ENCODE data around the gene NAA80. TPM values are rescaled to one million over a fixed set of nuclear protein-coding genes. Genes with fewer than 3 reads are reported as not detected.

NAA80 gene
- total RNA-seq, 1 donor from 2014 or later = 6.3 TPM

DNA sequence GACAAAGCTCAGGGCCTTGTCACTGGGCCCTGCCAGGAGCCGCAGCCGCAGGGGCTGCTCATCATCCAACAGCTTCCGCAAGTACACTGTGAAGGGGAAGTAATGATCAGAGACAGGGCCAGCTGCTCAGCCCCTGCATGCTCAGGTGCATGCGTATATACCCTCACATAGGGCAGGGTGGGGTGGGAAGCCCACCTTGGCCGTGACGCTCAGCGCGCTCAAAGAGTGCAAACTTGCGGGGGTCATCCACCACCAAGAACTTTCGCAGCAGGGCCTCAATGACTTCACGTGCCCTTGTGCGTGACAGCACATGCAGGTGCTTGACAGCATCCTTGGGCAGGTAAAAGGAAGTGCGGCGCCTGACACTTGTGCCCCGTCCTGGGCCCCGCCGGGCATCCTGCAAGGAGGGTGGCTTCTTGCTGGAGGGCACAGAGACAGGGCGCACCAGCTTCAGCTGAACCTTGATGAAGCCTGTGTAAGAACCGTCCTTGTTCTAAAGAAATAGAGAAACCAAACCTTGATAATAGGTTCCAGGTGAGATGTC lies 32.2 kb upstream of the NAA80 start:
- no peak overlapping the region for H3K27ac Mint-ChIP-seq (ENCODE audit: unreplicated experiment)
- no peaks in the 10 kb centered on the region for H3K9me3 Mint-ChIP-seq (ENCODE audit: unreplicated experiment)
- DNase-seq (ENCODE audit: low read depth) (no peak), FAIRE-seq (no peak)
- no peak for TF ChIP-seq EZH2 (IDR thresholded peaks at IDR 0.05; ENCODE audit: insufficient read depth, low read length)
- TF ChIP-seq, protein P1, sequence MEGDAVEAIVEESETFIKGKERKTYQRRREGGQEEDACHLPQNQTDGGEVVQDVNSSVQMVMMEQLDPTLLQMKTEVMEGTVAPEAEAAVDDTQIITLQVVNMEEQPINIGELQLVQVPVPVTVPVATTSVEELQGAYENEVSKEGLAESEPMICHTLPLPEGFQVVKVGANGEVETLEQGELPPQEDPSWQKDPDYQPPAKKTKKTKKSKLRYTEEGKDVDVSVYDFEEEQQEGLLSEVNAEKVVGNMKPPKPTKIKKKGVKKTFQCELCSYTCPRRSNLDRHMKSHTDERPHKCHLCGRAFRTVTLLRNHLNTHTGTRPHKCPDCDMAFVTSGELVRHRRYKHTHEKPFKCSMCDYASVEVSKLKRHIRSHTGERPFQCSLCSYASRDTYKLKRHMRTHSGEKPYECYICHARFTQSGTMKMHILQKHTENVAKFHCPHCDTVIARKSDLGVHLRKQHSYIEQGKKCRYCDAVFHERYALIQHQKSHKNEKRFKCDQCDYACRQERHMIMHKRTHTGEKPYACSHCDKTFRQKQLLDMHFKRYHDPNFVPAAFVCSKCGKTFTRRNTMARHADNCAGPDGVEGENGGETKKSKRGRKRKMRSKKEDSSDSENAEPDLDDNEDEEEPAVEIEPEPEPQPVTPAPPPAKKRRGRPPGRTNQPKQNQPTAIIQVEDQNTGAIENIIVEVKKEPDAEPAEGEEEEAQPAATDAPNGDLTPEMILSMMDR (IDR thresholded peaks at IDR 0.05; ENCODE audit: insufficient read depth, low read depth, low read length) = no peak
- peaks cover 24% of the 10 kb centered on the region for H3K4me1 Mint-ChIP-seq (ENCODE audit: low read depth, unreplicated experiment)
- no peak overlapping the region for H3K4me2 ChIP-seq (ENCODE audit: low read length)
- H3K36me3 Mint-ChIP-seq (ENCODE audit: low read depth, unreplicated experiment) = peaks cover 9% of the 10 kb centered on the region
- no peak overlapping the region for H2AFZ ChIP-seq (ENCODE audit: low read depth, low read length)
- H3K4me1 ChIP-seq (ENCODE audit: insufficient read depth, low read length) = peaks cover 39% of the 10 kb centered on the region
- peaks cover 29% of the 10 kb centered on the region for H3K36me3 ChIP-seq (ENCODE audit: insufficient read depth, low read length)
- H3K4me3 ChIP-seq (ENCODE audit: insufficient read depth, low read depth, low read length) = no peak overlapping the region
- H4K20me1 ChIP-seq (ENCODE audit: insufficient read depth, low read length) = peaks cover 66% of the 10 kb centered on the region
- no peaks in the 10 kb centered on the region for H3K27me3 ChIP-seq (ENCODE audit: insufficient read depth, low read length)
- no peak overlapping the region for H3K27ac ChIP-seq (ENCODE audit: low read depth, low read length)
- no peak overlapping the region for H3K9ac ChIP-seq (ENCODE audit: low read length)
- no peak overlapping the region for H3K4me3 Mint-ChIP-seq (ENCODE audit: unreplicated experiment)
- peaks cover 82% of the 10 kb centered on the region for H3K79me2 ChIP-seq (ENCODE audit: insufficient read depth, low read length)
- H3K9me3 ChIP-seq (ENCODE audit: insufficient read depth, low read depth, low read length) = no peaks in the 10 kb centered on the region
- H3K27me3 Mint-ChIP-seq (ENCODE audit: low read depth, unreplicated experiment) = no peaks in the 10 kb centered on the region

- Mint-ChIP-seq H3K27me3 (ENCODE audit: low read depth, unreplicated experiment) (no peaks in the 10 kb centered on the region), H3K4me3 (ENCODE audit: unreplicated experiment) (no peak overlapping the region), H3K4me1 (ENCODE audit: low read depth, unreplicated experiment) (peaks cover 22% of the 10 kb centered on the region), H3K9me3 (ENCODE audit: unreplicated experiment) (no peaks in the 10 kb centered on the region), H3K27ac (ENCODE audit: unreplicated experiment) (no peak overlapping the region), H3K36me3 (ENCODE audit: low read depth, unreplicated experiment) (peaks cover 10% of the 10 kb centered on the region)
- no peak overlapping the region for H3K9ac ChIP-seq (ENCODE audit: low read length)
- peaks cover 78% of the 10 kb centered on the region for H3K79me2 ChIP-seq (ENCODE audit: insufficient read depth, low read length)
- H3K36me3 ChIP-seq (ENCODE audit: insufficient read depth, low read length) = peaks cover 29% of the 10 kb centered on the region
- H3K4me1 ChIP-seq (ENCODE audit: insufficient read depth, low read length) = peaks cover 30% of the 10 kb centered on the region
- H3K4me2 ChIP-seq (ENCODE audit: low read length) = no peak overlapping the region
- H2AFZ ChIP-seq (ENCODE audit: low read depth, low read length) = no peak overlapping the region
- no peaks in the 10 kb centered on the region for H3K9me3 ChIP-seq (ENCODE audit: insufficient read depth, low read depth, low read length)
- DNase-seq (ENCODE audit: low read depth) (no peak), FAIRE-seq (no peak)
- no peak overlapping the region for H3K27ac ChIP-seq (ENCODE audit: low read depth, low read length)
- H4K20me1 ChIP-seq (ENCODE audit: insufficient read depth, low read length) = peaks cover 55% of the 10 kb centered on the region
- H3K27me3 ChIP-seq (ENCODE audit: insufficient read depth, low read length) = no peaks in the 10 kb centered on the region
- no peak overlapping the region for H3K4me3 ChIP-seq (ENCODE audit: insufficient read depth, low read depth, low read length)
- TF ChIP-seq, protein P1 (IDR thresholded peaks at IDR 0.05; ENCODE audit: insufficient read depth, low read depth, low read length) = no peak
- TF ChIP-seq EZH2 (IDR thresholded peaks at IDR 0.05; ENCODE audit: insufficient read depth, low read length) = no peak
These were observed 31.1 kb upstream of the NAA80 start for GRCh38 chr3:50330330-50330729.

DNA sequence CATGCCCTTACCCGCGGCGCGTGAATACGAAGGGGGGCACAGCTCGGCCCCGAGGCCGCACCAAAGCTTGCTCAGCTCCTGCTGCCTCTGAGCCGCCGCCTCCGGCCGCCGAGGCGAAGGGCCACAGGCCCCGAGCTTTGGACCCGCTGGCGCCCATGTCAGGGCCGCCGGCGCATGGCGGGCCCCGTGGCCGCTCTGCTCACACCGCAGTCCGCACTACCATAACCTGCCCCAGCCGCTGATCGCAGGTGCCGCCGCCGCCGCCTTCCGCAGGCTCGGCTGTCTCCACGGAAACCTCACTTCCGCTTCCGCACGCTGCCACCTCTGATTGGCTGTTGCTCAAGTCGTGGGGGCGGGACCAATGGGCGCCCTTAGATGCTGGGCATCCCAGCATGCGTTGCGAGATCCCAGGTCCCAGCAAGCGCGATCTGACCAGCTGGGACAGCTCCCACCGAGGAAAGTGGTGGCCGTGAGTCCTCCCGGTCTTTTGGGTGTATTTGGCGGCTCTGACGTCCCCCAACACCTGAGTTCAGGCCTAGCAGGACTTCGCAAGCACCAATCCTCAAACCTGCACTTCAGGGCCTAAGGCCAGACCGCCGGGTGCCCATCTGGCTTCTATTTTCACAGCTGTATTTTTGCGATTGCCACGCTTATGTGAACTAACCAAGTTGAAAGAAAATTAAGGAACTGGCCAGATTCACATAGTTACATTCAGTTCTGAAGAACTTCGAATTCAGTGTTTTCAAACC lies 28.9 kb upstream of the NAA80 start, which contains the start of gene TUSC2:
TUSC2 (minus strand) TSS at position 281 of the 749 bp plus-strand sequence; CDS start at position 157, 124 bp downstream.
- H3K4me3 Mint-ChIP-seq (ENCODE audit: unreplicated experiment) = peak within 1 kb of the TSS; percentile 94
- FAIRE-seq = peak; percentile 78

More for the DNA sequence above, 28.9 kb upstream of the NAA80 start, which contains the start of gene TUSC2:
- Histone ChIP-seq H3K4me3 (ENCODE audit: insufficient read depth, low read depth, low read length) (peak within 1 kb of the TSS; percentile 86), H4K20me1 (ENCODE audit: insufficient read depth, low read length) (peaks cover 35% of the 10 kb centered on the region), H3K36me3 (ENCODE audit: insufficient read depth, low read length) (peaks cover 33% of the 10 kb centered on the region), H3K27ac (ENCODE audit: low read depth, low read length) (peak within 1 kb of the TSS; percentile 52), H3K79me2 (ENCODE audit: insufficient read depth, low read length) (peaks cover 55% of the 10 kb centered on the region), H3K4me1 (ENCODE audit: insufficient read depth, low read length) (peaks cover 14% of the 10 kb centered on the region), H3K9ac (ENCODE audit: low read length) (peak within 1 kb of the TSS; percentile 95), H3K27me3 (ENCODE audit: insufficient read depth, low read length) (no peaks in the 10 kb centered on the region), H3K9me3 (ENCODE audit: insufficient read depth, low read depth, low read length) (no peaks in the 10 kb centered on the region), H3K4me2 (ENCODE audit: low read length) (peak within 1 kb of the TSS; percentile 99), H2AFZ (ENCODE audit: low read depth, low read length) (peak within 1 kb of the TSS; percentile 54)
- no peaks in the 10 kb centered on the region for H3K9me3 Mint-ChIP-seq (ENCODE audit: unreplicated experiment)
- peaks cover 9% of the 10 kb centered on the region for H3K4me1 Mint-ChIP-seq (ENCODE audit: low read depth, unreplicated experiment)
- peak within 1 kb of the TSS; percentile 89 for H3K27ac Mint-ChIP-seq (ENCODE audit: unreplicated experiment)
- TF ChIP-seq, protein P1 (IDR thresholded peaks at IDR 0.05; ENCODE audit: insufficient read depth, low read depth, low read length) = no peak
- TF ChIP-seq EZH2 (IDR thresholded peaks at IDR 0.05; ENCODE audit: insufficient read depth, low read length) = no peak
- peak; percentile 87 for DNase-seq (ENCODE audit: low read depth)
- H3K27me3 Mint-ChIP-seq (ENCODE audit: low read depth, unreplicated experiment) = no peaks in the 10 kb centered on the region
- H3K36me3 Mint-ChIP-seq (ENCODE audit: low read depth, unreplicated experiment) = peaks cover 10% of the 10 kb centered on the region

All from astrocyte (in vitro differentiated cells and primary cell).